ENCODE data around the gene RBMS1. TPM values are rescaled to one million over a fixed set of nuclear protein-coding genes. Genes with fewer than 3 reads are reported as not detected.

Gene RBMS1
- total and polyA plus RNA-seq, 3 donors from 2014 or later = 26.8 to 34.7 (median 30.0) TPM

DNA sequence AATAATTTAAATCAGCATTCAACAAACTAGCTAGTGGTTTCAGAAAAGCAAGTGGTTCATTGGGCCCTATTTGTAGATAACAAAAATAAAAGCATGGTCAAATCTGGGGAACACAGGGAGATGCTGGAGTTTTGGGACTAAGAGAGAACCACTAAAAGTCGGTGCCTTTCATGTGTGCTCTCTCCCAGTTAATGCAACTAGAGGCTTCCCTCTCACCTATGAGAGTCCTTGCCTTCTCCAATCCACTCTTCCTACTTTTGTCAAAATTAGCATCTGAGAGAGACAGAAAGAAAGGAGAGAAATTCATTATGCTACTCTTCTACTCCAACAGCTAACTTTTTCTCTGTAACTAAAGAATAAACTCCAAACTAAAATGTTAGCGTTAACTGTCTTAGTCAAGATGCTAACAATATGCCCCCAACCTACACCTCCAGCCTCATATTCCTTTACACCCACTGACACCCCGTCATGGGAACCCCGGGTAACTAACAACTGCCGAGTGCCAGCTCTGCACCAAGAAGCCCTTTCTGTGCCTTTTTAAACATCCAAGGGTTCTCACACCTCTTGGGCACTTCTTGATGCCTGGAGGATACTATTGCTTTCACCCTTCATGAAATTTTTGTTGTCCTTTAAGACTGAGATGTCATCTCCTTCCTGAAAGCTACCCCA is 133.4 kb downstream of the RBMS1 start:
- Histone ChIP-seq H3K9me3 (no peaks in the 10 kb centered on the region), H3K4me3 (no peak overlapping the region), H3K27me3 (no peaks in the 10 kb centered on the region), H3K36me3 (ENCODE audit: low read depth, missing control alignments) (no peaks in the 10 kb centered on the region), H3K4me1 (no peaks in the 10 kb centered on the region), H3K27ac (no peak overlapping the region)
- no peak for DNase-seq
- intact Hi-C loops (cut with DNase I; ENCODE audit: low total_unique reads) = no loop called here
- 91 to 92% methylated on average over 5 of the region's 5 CpGs for WGBS, 2 donors
- TF ChIP-seq, protein P1, sequence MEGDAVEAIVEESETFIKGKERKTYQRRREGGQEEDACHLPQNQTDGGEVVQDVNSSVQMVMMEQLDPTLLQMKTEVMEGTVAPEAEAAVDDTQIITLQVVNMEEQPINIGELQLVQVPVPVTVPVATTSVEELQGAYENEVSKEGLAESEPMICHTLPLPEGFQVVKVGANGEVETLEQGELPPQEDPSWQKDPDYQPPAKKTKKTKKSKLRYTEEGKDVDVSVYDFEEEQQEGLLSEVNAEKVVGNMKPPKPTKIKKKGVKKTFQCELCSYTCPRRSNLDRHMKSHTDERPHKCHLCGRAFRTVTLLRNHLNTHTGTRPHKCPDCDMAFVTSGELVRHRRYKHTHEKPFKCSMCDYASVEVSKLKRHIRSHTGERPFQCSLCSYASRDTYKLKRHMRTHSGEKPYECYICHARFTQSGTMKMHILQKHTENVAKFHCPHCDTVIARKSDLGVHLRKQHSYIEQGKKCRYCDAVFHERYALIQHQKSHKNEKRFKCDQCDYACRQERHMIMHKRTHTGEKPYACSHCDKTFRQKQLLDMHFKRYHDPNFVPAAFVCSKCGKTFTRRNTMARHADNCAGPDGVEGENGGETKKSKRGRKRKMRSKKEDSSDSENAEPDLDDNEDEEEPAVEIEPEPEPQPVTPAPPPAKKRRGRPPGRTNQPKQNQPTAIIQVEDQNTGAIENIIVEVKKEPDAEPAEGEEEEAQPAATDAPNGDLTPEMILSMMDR (IDR thresholded peaks at IDR 0.05) = no peak
- TF ChIP-seq POLR2A (IDR thresholded peaks at IDR 0.05) = no peak

DNA sequence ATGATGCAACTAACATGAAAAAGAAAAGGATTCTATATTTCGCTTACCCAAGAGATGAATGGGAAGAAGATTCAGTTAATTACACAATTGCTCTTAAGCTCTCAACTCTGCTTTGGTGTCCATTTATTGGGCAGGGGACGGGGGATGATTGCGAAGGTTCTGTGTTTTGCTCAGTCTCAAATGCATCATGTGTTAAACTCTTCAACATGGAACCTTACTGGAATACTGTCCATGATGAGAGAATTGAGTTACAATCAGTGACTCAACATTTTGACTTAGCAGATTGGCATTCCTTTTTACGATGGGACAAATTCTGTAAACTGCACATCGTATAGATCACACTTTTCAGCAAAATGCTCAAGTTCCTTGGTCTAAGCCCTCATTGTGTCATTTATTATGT is 135.6 kb downstream of the RBMS1 start:
- Histone ChIP-seq H3K27ac (no peak overlapping the region), H3K4me3 (no peak overlapping the region), H3K36me3 (ENCODE audit: low read depth, missing control alignments) (no peaks in the 10 kb centered on the region), H3K4me1 (no peaks in the 10 kb centered on the region), H3K9me3 (no peaks in the 10 kb centered on the region), H3K27me3 (no peaks in the 10 kb centered on the region)
- 75 to 98% methylated on average over 5 of the region's 5 CpGs for WGBS, 2 donors
- intact Hi-C loops (cut with DNase I; ENCODE audit: low total_unique reads) = no loop called here
- no peak for DNase-seq
- TF ChIP-seq POLR2A (IDR thresholded peaks at IDR 0.05) = no peak
- TF ChIP-seq, protein P1 (IDR thresholded peaks at IDR 0.05) = no peak

GRCh38 chr2:160356485-160356884 is 137.1 kb downstream of the RBMS1 start:
- intact Hi-C loops (cut with DNase I; ENCODE audit: low total_unique reads) = no loop called here
- Histone ChIP-seq H3K36me3 (ENCODE audit: low read depth, missing control alignments) (no peaks in the 10 kb centered on the region), H3K4me1 (no peaks in the 10 kb centered on the region), H3K27ac (no peak overlapping the region), H3K9me3 (no peaks in the 10 kb centered on the region), H3K4me3 (no peak overlapping the region), H3K27me3 (no peaks in the 10 kb centered on the region)
- DNase-seq = no peak
- WGBS, 2 donors = 78 to 80% methylated on average over 1 of the region's 1 CpG
- TF ChIP-seq, protein P1 (IDR thresholded peaks at IDR 0.05) = no peak
- TF ChIP-seq POLR2A (IDR thresholded peaks at IDR 0.05) = no peak

GRCh38 chr2:160355080-160355479 is 138.5 kb downstream of the RBMS1 start:
- Histone ChIP-seq H3K27ac (no peak overlapping the region), H3K36me3 (ENCODE audit: low read depth, missing control alignments) (no peaks in the 10 kb centered on the region), H3K4me1 (no peaks in the 10 kb centered on the region), H3K9me3 (no peaks in the 10 kb centered on the region), H3K27me3 (no peaks in the 10 kb centered on the region), H3K4me3 (no peak overlapping the region)
- WGBS, 2 donors = 81 to 82% methylated on average over 2 of the region's 2 CpGs
- no peak for DNase-seq
- intact Hi-C loops (cut with DNase I; ENCODE audit: low total_unique reads) = no loop called here
- TF ChIP-seq, protein P1 (IDR thresholded peaks at IDR 0.05) = no peak
- no peak for TF ChIP-seq POLR2A (IDR thresholded peaks at IDR 0.05)

DNA sequence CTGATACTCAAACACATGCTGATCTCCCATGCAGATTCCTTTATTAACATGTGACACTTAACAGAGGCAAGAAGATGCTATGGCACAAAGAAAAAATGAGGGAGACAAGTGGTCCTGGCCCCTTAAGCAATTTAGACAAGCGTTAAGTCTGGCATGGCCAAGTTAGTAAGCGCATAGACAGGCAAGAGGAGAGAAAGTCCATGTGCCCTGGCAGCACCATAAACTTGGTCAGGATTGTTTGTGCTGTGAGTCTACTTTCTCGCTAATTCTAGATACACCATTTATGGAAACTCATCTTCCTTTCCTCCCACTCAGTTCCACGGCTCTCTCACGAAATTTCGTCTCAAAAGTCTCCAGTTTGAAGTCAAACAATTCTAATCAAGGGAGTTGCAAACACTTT is 138.9 kb downstream of the RBMS1 start:
- Histone ChIP-seq H3K9me3 (no peaks in the 10 kb centered on the region), H3K4me1 (no peaks in the 10 kb centered on the region), H3K4me3 (no peak overlapping the region), H3K27ac (no peak overlapping the region), H3K36me3 (ENCODE audit: low read depth, missing control alignments) (no peaks in the 10 kb centered on the region), H3K27me3 (no peaks in the 10 kb centered on the region)
- TF ChIP-seq, protein P1 (IDR thresholded peaks at IDR 0.05) = no peak
- TF ChIP-seq POLR2A (IDR thresholded peaks at IDR 0.05) = no peak
- intact Hi-C loops (cut with DNase I; ENCODE audit: low total_unique reads) = no loop called here
- WGBS, 2 donors = 72 to 77% methylated on average over 6 of the region's 6 CpGs
- DNase-seq = no peak
